ENCODE measurements around the gene HOXB3.

DNA sequence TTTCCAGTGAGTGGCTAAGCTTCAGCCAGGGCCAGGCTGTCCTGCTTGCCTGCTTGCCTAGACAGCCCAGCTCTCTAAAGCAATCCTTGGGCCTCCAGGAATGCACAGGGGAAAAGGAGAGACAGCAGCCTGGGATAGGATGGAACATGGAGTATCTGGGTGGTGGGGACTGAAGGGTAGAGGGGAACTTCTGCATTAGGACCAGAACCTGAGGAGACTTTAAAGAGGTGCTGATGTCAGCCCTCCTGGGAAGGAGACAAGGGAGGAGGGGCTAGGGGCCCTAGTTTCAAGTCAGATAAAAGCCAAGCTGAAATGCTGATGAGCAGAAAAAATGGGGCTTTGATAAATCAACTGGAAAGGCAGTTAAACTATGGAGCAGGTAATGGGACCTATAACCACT, 19.0 kb upstream of the HOXB3 start:
- TF ChIP-seq, protein P1, sequence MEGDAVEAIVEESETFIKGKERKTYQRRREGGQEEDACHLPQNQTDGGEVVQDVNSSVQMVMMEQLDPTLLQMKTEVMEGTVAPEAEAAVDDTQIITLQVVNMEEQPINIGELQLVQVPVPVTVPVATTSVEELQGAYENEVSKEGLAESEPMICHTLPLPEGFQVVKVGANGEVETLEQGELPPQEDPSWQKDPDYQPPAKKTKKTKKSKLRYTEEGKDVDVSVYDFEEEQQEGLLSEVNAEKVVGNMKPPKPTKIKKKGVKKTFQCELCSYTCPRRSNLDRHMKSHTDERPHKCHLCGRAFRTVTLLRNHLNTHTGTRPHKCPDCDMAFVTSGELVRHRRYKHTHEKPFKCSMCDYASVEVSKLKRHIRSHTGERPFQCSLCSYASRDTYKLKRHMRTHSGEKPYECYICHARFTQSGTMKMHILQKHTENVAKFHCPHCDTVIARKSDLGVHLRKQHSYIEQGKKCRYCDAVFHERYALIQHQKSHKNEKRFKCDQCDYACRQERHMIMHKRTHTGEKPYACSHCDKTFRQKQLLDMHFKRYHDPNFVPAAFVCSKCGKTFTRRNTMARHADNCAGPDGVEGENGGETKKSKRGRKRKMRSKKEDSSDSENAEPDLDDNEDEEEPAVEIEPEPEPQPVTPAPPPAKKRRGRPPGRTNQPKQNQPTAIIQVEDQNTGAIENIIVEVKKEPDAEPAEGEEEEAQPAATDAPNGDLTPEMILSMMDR (IDR thresholded peaks at IDR 0.05): no peak
- no peak for TF ChIP-seq ZFX (IDR thresholded peaks at IDR 0.05; ENCODE audit: borderline replicate concordance)

Measured in 22Rv1 (cell line).